Measurements from ENCODE around the gene LYZ. TPM values are rescaled to one million over a fixed set of nuclear protein-coding genes. Genes with fewer than 3 reads are reported as not detected.

LYZ gene
- total and polyA plus RNA-seq, 12 donors: 5.6 to 295 (median 12.3) TPM

DNA sequence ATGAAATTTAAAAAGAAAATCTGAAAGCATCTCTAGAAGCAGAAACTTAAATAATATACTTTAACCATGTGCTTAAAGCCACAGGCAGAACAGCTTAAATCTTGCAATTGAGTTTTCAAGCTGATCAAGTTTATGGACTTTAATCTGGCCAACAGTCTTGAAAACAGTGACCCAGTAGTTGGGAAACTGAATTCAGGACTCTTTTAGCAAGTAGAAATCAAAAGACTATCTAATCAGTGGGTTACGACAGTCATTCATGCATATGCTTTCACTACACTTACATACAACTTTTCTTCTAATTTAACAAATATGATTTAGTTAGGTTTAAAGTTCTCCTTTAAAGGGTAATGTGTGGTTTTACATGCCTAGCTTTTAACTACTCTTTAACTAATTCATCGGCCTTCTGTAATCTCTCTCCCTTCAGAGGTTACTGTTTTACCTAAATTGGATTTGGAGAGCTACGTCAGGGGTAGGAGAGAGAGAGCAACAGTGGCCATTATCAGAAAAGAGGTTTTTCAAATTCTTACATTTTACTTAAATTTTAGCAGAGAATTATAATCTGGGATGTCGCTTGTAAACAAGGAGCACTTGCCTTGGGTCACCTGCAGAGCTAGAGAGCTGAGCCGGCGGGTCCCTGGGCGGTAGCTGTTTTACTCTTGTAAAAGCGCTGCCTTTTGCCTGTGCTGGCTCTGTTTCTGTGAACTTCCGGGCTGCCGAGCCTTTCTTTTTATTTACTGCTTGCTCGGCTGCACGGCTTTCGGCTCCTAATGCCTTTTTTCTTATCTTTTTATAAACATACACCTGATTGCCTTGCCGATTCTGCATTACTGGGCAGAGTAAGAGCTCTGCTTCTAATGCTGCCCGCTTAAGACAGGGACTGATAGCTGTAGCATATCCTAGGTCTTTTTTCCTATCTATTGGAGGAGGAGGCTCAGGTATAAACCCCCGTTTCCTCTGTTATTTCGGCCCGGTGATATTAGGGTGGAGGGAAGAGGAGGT is 17.4 kb upstream of the LYZ start:
- DNase-seq: no peak
- Histone ChIP-seq H3K9me3 (no peaks in the 10 kb centered on the region), H3K27ac (peak overlapping the region in 1 of 10 donors; percentile 87), H3K36me3 (no peaks in the 10 kb centered on the region), H3K27me3 (peaks cover 0 to 57% (median 7%) of the 10 kb centered on the region in 7 donors), H3K4me3 (peak overlapping the region; percentile 10 to 61 (median 48)), H3K4me1 (peaks cover 0 to 32% (median 7%) of the 10 kb centered on the region in 9 donors)
- intact Hi-C loops (cut with DNase I): no loop called here
- peak in 7 of 8 donors; percentile 29 to 56 (median 50) for ATAC-seq
- TF ChIP-seq, protein P1, sequence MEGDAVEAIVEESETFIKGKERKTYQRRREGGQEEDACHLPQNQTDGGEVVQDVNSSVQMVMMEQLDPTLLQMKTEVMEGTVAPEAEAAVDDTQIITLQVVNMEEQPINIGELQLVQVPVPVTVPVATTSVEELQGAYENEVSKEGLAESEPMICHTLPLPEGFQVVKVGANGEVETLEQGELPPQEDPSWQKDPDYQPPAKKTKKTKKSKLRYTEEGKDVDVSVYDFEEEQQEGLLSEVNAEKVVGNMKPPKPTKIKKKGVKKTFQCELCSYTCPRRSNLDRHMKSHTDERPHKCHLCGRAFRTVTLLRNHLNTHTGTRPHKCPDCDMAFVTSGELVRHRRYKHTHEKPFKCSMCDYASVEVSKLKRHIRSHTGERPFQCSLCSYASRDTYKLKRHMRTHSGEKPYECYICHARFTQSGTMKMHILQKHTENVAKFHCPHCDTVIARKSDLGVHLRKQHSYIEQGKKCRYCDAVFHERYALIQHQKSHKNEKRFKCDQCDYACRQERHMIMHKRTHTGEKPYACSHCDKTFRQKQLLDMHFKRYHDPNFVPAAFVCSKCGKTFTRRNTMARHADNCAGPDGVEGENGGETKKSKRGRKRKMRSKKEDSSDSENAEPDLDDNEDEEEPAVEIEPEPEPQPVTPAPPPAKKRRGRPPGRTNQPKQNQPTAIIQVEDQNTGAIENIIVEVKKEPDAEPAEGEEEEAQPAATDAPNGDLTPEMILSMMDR (IDR thresholded peaks at IDR 0.05): no peak
- 7 to 9% methylated on average over 18 of the region's 18 CpGs for WGBS, 2 donors

DNA sequence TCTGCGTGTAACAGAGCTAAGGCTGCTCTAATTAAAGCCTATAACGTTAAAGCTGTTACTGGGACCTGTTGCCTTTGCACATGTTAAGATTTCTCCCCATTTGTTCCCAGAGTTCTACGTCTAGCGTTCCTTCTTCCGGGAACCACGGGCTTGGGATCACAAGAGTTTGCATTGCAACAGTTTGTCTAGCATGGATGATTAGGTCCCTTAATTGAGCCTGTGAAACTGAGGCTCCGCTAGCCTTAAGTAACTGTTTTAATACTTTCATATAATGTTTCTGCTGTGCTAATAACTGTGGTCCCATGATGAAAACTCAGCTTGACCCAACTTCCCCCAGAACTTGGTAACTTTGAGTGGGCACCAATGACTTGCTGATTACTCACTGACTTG is 16.7 kb upstream of the LYZ start:
- Histone ChIP-seq H3K27ac (peak overlapping the region in 1 of 10 donors; percentile 87), H3K4me3 (peak overlapping the region in 9 of 10 donors; percentile 38 to 61 (median 51))

DNA sequence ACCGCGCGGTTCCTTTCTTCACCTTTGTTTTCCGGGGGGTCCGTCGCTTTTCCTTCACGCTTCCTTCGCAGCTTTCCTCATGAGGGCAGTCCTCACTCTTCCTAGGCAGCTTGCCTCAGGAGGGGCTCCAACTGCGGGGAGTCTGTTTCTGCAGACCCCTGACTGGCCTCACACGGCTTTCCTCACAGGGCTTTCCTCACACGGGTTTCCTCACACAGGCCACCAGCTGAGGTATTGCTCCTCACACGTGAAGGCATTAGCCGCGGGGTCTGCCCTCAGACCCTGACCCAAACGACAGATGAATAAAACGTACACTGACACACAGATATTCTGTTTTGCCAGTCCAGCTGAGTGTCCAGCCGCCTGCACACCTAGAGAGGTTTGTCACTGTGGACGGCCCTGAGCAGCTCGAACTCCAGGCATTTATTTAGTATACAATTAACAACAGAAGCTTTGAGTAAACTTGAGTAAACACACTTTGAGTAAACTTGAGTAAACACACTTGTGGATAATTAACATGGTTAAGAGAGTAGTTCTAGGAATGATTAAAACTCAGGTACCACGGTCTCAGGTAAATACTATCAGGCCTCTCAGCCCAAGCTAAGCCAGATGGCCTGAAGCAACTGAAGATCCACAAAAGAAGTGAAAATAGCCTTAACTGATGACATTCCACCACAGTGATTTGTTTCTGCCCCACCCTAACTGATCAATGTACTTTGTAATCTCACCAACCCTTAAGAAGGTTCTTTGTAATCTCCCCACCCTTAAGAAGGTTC is 16.1 kb upstream of the LYZ start:
- DNase-seq: no peak
- WGBS, 2 donors: 49 to 61% methylated on average over 20 of the region's 20 CpGs
- intact Hi-C loops (cut with DNase I): no loop called here
- peaks cover 0 to 44% (median 7%) of the 10 kb centered on the region in 7 donors for H3K27me3 ChIP-seq
- no peak for ATAC-seq
- H3K4me3 ChIP-seq: peak overlapping the region in 4 of 10 donors; percentile 45 to 61 (median 54)
- no peaks in the 10 kb centered on the region for H3K9me3 ChIP-seq
- H3K27ac ChIP-seq: peak overlapping the region in 1 of 10 donors; percentile 87
- no peaks in the 10 kb centered on the region for H3K36me3 ChIP-seq
- H3K4me1 ChIP-seq: peaks cover 0 to 37% (median 7%) of the 10 kb centered on the region in 9 donors
- TF ChIP-seq, protein P1 (IDR thresholded peaks at IDR 0.05): no peak

More for the DNA sequence above, 16.7 kb upstream of the LYZ start:
- WGBS, 2 donors: 13 to 25% methylated on average over 7 of the region's 7 CpGs
- Histone ChIP-seq H3K9me3 (no peaks in the 10 kb centered on the region), H3K4me1 (peaks cover 0 to 32% (median 7%) of the 10 kb centered on the region in 9 donors), H3K36me3 (no peaks in the 10 kb centered on the region), H3K27me3 (peaks cover 0 to 50% (median 7%) of the 10 kb centered on the region in 7 donors)
- intact Hi-C loops (cut with DNase I): no loop called here
- ATAC-seq (peak in 3 of 8 donors; percentile 10 to 35 (median 16)), DNase-seq (no peak)
- TF ChIP-seq, protein P1 (IDR thresholded peaks at IDR 0.05): no peak

DNA sequence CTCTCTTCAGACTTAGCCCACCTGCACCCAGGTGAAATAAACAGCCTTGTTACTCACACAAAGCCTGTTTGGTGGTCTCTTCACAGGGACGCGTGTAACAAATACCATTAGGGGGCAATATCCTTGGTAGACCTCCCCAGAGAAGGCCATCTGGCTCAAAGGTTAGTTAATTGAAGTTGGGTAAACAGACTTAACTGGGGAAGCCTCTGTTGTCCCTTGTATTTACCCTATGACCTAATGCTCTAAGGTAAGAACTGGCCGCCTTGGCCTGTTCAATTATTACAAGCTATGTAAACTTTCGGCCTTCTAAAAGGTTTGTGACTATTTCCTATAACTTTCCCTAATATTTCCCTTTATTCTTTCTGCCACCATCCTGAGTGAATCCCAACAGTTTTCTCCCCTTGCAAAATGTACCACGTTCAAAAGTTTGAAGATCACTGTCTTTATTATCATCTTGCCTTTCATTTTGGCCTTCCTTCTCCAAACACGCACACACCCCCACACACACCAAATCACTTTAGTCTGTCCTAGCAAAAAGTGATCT is 15.3 kb upstream of the LYZ start:
- ATAC-seq (no peak), DNase-seq (no peak)
- Histone ChIP-seq H3K4me1 (peaks cover 0 to 45% (median 7%) of the 10 kb centered on the region in 9 donors), H3K4me3 (no peak overlapping the region), H3K36me3 (no peaks in the 10 kb centered on the region), H3K27me3 (peaks cover 0 to 37% (median 5%) of the 10 kb centered on the region in 7 donors), H3K27ac (no peak overlapping the region), H3K9me3 (no peaks in the 10 kb centered on the region)
- TF ChIP-seq, protein P1 (IDR thresholded peaks at IDR 0.05): no peak
- intact Hi-C loops (cut with DNase I): no loop called here
- 93 to 94% methylated on average over 6 of the region's 6 CpGs for WGBS, 2 donors
